Midbrain (tissue), 1 donor: ENCODE data around the gene PGM2L1.
A peak's percentile ranks its signal among the peaks of the same experiment; 100 is the strongest.
"Not testable (repeated sequence)": the region's sequence is repeated elsewhere in the genome, so short reads cannot be mapped to it uniquely, and the experiment has no call there.

Experiments
- DNase-seq: peaks from one replicate; lab custom pipeline; 2025; lab: John Stamatoyannopoulos, UW

The PGM2L1 gene

DNA sequence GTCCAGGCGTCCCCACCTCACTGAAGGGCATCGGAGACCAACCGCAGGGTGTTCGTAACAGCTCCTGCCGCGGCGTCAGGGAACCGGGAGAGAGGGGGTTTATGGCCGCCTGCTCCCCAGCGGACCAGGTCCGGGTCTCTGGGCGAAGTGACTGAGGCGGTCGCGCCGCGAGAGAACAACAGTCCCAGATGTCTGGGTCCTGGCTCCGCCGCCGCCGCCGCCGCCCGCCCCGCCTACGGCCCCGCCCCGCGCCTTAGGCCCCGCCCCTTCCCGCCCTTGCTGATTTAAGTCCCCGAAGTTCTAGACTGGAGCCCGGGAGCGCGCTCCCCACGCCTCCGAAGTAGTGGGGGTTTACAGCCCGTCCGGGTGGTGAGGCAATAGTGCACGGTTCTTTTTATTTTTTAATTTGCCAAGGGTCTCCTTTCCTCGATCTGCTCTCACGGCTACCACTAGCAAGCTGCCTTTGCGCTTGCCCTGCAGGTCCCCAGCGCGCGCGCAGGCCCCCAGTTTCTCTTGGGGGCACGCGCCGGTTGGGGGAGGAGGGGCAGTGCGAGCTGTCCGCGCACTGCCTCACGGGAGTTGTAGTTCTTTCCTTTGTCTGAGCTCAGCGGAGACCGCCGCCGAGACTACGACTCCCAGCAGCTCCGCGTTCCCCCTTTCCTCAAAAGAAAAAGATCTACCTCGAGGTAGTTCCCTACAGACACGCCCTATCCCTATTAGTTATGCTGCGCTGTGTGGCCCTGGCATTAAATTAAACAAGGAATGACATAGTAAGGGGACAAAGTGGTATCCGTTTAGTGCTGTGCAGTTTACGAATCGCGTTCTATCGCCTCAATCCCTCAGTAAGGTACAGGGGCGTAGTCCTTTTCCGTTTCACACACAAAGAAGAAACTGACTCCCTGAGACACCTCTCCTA, at the start of gene PGM2L1:
TSS of gene PGM2L1 (minus strand) at position 190 of the 916 bp plus-strand sequence. CDS start 272 bp downstream, outside the sequence.
- DNase-seq = peak; percentile 95

DNA sequence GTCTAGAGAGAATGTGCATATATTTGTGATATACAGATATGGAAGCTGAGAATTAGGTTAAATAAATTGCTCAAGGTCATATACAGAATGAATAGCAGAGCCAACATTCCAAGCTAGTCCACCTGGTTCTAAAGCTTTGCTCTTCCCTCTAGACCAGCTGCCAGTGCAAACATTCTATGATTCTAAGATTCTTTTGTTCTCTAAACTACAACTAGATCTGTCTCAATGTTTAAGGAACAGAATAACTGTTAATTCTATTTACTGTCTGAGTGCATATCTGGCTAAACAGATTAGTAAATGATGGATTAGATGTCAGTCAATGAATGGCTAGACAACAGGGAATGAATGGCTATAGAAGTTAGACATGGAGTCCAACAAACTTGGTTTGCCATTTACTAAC, 49.5 kb upstream of the PGM2L1 start:
- no peak for DNase-seq

DNA sequence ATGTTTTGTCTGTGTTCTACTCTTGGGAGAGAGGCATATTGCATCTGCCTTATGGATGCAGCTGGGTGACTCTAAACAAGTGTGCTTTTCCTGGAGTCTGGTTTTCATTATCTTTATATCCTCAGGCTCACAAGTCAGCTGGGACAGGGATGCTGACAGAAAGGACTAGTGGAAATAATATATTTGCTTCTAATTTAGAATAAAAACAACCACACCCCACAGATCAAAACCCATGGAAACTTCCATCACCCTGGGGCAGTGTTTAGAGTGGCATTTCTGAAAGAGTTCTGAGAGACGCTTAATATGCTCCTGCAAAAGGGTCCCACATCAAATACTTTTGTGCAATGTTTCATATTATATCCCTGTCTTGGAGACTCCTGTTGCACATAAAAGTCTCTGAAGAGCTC, 48.3 kb upstream of the PGM2L1 start:
- DNase-seq = no peak

DNA sequence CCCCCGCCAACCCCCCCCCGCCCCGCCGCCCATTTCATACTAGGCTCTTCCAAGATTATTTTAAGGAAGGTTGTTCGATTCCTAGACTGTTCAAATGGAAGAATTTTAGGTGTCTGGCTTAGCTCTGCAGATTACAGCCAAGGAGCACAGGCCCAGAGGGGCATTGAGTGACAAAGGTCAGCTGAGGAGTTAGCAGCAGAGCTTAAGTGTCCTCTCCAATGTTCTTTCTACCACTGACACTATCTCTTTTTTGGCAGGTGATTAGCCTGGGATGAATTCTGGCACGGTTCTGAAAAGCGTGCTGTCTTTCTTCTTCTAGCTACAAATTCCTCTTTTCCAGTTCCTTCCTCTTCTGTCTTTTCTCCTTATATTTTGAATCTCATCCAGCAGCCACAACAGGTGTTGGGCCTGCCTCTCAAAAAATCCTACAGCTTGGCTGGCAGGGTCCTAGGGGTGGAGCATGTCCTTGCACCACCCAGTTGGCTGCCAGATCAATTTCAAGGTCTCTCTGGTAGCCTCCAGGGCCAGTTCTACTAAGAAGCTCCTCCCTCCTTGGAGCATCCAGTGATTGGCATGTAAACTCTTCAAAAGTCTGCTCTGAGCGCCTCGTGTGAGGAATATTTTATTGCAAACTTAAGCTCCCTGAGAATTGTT, 46.1 kb upstream of the PGM2L1 start:
- no peak for DNase-seq

DNA sequence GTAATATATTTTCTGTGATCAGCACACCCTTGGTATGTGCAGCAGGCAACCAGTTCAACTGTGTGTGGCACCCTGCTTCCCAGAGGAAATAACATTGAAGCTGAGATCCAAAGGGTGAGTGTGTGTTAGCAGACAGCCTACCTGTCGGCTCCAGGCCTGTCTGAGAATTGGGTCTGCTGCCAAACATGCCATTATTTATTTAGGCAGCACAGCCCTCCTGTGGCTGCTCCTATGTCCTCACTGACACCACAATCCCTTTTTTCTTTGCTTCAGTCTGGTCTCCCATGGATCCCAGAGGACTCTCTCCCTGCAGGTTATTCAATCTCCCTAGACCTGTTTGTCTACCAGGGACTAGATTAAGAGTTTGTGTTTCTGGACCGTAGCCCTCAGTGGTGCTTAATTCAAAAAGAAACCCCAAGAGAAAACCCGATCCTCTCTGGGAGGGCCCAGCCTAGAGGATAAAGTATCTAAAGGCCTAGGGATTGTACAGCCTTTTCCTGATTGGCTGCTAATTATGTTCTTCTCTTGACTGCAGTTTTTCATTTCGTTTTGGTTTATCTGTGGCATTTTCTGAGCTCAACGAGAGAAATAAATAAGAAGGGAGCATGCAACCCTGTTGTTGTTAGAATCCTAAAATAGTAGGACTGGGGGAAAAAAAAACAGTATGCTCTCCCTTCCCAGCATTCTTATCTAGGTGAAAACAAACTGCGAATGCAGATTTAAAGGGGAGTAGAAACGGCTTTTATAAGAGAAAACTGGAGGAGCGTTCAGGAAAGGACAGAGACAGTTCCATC, 45.0 kb upstream of the PGM2L1 start:
- DNase-seq = no peak

DNA sequence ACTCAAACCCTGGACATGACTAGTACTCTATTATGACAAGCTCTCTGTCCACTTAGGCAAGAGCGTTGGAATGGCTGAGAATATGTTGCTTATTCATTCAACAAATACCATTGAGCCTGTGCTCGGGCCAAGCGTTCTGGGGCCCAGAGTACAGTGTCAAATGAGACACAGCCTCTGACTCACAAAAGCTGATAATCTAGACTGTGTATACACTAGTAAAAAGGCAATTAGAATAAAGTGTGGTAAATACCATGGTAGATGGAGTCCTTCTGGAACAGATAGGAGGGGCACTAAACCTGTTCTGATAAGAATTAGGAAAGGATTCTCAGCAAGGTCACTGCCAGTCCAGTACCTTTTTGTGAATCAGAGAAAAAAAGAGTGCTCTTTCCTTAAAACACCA, 44.4 kb upstream of the PGM2L1 start:
- no peak for DNase-seq

DNA sequence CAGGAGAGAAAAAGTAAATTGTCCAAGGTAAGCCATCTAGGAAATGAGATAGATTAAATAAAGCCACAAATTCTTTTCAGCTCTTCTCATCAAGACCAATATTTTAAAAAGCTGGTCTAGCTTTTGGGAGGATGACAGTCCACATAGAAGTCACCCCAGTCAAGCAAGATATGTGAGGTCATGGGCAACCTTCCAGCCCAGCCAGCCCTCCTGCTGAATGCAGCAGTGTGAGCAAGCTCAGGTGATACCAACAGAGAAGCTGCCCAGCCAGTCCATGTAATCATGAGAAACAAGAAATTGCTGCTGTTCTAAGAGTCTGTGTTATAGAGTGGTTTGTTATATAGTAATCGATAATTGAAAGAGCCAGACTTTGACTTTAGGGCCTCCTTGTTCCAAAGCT, 40.4 kb upstream of the PGM2L1 start:
- no peak for DNase-seq

DNA sequence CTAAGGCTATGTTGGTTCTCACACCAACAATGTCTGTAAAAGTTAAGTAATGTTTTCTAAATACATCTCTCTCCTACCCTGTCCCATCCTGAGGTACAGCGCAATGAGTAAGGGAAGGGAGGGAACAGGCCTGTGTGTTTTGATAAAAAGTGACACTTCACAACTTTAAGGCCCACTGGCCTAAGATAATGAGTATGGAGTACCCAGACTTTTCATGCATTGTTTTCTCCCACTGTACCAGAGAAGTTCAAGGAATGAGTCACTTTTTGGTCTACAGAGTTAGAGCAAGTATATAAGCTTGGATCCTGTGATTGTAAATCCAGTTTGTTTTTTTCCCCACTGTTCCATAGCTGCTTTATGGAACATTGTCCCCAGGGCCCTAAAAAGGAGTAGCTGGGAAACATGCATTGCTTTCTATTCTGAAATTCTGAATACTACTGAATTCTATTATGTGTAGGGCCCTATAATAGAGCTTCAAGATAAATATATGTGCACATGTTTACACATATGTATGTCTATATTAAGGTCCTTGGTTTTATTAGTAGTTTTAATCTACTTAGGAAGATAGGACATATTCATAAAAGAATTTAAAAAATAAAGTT, 39.3 kb upstream of the PGM2L1 start:
- no peak for DNase-seq

DNA sequence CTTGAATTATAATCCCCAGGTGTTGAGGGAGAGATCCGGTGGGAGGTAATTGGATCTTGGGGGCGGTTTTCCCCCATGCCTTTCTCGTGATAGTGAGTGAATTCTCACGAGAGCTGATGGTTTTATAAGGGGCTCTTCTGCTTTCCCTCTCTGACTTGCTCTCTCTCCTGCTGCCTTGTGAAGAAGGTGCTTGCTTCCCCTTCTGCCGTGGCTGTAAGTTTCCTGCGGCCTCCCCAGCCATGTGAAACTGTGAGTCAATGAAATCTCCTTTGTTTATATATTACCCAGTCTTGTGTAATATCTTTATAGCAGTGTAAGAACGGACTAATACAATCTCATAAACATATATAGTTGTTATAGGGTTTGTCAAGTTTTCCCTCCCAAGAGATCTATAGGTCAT, 36.3 kb upstream of the PGM2L1 start:
- no peak for DNase-seq

DNA sequence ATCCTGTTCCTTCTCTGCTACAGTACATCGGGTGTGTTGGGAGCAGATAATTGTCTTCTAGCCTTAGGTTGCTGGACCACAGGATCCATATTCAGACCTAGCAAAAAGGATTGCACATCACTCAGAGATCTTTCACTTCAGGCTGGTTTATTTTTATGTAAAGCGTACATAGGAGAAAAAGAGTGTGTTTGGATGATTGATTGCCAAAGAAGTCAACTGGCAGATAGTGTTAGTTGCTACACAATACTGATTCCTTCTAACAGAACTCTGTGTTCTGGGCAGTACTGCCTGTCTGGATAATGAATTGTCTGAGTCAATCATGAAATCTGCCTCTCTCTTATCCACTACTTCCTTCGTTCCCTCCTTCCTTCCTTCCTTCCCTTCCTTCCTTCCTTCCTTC, 31.0 kb upstream of the PGM2L1 start:
- DNase-seq = no peak

DNA sequence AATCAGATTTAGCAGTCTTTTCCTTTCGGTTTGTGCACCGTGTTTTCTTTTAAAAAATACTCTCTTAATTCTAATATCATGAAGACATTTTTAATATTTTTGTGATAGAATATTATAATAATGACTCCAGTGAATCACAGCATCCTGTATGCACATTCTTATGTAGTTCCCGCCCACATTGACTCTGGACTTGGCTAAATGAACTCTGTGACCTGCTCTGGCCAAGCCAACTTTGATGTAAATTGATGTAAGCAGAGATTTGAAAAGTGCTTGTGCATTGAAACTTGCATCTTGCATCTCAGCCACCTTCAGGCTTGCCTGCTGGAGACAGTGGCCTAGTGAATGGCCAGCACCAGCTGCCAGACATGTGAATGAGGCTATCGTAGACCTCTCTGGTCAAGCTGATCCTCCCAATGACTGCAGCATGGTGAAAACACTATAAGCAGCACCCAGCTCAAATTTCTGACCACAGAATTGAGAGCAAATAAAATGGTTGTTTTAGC, 29.2 kb upstream of the PGM2L1 start:
- no peak for DNase-seq

DNA sequence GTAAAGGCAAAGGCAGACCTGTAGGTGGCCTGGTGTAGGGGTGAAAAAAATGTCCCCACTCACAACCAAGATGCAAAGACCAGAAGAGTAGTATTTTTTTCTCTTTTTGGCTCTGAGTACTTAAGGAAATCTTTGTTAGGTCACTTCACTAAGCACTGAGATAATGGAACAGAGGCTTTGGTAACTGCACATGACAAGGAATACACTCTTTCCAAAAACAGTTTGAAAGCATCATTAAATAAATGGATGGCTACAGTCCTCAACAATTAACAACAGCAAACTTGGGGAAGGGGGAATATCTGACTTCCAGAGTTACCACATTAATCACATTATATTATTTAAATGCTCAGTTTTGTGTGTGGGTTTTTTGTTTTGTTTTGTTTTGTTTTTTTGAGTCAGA, 26.9 kb upstream of the PGM2L1 start:
- no peak for DNase-seq

DNA sequence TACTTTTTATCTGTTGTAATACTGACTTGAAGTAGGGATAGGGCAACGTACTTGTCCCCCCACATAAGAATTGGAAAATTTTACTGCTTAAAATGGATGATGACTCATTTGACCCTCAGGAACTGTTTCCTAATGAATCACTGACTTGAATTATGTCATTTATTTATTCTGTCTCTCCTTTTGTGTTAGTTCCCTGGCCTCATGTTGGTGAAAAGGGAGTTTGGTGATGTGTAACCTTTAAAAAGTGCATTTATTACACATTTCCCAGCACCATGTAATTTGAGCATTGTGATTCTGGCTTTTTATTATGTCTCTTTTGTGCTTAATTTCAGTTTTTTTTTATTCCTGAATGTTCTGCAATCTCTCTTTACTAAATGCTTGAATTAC, 20.3 kb upstream of the PGM2L1 start:
- no peak for DNase-seq

DNA sequence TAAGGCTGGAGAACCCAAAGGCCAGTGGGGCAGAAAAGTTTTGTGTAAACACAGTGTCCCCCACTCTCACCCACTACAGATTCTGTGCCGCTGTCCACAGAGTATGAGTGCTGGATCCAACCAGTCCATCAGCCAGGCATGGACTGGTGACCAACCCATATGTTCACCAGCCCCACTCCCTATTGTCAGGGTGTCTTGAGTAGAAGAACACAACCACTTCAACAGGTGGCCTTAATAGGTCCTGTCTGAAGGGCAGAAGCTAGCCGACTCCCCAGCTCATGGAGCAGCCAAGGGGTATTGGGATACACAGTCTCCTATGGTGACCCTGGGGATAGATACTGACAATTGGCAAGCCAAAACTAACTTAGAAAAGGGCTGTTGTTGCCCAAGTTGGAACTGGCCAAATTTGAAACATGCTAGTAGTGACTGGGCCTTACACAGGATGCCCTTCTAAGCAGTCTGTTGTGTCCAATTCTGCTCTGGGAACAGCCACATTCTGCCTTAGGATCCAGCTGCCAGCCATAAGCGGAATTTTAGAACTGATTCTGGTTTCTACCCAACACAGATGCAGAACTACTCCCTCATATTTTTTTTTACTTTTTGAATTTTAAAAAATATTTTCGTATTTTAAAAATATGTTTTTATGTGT, 19.8 kb upstream of the PGM2L1 start:
- no peak for DNase-seq

DNA sequence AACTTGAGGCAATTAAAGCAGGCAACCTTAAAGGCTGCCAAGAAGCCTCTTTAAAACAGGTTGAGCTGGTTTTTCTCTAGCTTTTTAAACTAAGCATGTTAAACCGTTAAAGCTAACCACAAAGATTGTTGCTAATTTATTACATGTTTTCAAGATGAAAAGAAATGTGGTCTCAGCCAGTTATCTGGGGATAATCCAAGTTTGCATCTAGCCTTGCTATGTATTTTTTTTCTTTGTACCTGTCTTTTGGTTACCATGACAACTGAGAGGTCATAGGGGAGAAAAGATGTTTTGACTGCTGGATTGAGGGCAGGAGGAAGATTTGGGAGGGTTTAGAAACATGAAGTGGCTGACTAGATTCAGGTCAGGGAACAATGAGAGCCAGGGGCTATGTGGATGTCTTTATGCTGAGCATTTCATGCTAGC, 19.2 kb upstream of the PGM2L1 start:
- no peak for DNase-seq

DNA sequence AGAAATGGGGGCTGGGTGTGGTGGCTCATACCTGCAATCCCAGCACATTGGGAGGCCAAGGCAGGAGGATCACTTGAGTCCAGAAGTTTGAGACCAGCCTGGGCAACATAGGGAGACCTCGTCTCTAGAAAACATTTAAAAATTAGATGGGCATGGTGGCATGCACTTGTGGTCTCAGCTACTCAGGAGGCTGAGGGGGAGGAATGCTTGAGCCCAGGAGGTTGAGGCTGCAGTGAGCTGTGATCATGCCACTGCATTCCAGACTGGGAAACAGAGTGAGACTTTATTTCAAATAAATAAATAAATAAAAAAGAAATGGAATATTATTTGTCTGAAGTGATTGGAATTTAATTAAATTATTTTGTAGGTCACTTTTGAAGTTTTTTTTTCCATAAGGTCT, 18.7 kb upstream of the PGM2L1 start:
- not testable (repeated sequence) for DNase-seq

DNA sequence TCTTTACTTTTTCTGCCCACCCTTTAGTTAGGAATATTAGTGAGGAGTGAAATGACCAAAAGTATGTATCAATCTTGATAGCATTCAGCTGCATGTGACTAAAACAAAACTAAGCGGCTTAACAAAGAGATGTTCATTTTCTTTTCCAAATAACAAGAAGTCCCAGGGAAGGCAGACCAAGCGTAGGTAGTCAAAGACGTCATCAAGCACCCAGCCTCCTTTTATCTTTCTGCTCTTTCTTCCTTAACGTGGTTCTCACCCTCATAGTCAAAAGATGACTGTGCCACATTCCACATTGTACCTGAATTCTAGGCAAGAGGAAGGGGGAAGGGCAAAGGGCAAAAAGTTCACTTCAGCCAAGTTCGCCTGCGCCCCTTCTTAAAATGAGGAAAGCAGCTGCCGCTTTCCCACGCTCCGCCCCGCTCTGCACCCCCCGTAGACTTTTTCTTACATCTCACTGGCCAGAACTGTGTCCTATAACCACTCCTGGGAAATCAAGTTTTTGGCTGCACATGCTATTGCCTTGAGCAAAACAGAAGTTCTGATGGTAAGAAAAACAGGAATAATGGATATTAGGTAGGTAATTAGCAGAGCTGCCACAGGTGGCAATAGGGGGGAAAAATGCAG, 14.6 kb upstream of the PGM2L1 start:
- DNase-seq = no peak

DNA sequence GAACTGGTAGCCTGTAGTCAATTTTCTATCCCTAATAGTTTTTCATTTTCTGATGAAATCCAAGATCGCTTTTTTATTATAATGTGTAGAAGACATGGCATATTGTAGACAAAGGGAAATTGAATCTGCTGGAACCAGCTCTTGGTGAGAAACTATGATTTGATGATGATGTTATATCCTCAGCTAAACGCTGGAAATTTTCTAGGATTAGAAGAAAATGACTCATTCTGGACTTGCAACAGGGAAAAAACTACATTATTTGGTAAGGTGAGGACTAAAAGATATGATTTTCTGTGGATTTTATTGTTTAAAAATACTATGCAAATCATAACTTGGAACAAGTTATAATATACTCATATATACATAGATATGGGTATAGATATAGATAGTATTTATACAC, 14.1 kb upstream of the PGM2L1 start:
- no peak for DNase-seq

DNA sequence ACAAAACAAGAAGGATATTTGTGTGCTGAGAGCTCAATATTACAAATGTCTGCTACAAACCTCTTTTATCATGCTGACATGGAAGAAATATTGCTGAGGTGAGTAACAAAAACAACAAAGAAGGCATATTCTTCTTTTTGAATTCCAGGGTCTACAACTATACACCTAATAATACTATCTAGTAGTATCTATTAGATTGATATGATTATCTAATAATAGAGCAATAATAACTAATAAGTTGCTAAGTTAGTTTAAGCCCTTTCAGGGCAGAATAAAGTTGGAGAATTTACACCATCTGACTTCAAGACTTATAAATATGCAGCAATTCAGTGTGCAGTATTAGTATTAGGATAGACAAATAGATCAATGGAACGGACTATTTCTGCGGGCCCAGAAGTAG, 11.4 kb upstream of the PGM2L1 start:
- no peak for DNase-seq

DNA sequence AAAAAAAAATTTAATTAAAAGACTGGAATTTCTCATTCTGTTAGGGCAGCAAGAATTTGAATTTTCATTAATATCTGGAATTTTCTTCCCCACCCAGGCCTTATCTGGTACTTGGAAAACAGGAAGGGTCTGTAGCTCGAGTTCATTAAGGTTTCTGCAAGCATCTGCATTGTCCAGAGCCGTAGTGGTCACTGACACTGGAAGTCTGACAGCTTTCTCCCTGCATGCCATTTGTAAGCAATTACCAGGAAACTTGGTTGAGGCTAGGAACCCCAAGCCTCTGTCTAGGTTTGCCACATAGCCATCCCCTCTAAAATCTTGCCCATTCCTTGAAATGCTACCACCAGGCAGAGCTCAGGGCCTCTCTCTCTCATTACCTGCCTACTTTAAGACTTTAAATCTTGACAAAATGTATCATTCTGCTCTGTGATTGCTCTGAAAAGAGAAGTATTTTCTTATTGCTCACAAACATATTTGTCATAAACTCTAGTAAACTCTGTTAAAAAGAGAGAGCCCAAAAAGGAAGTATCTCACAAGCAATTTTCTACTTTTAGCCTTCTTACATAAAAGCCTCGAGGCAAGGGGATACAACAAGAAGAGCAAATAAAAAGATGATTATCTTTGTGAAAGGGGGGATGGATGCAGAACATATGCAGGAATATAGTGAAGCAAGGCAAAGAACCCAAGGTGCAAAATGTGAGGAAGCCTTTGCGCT, 5.5 kb upstream of the PGM2L1 start:
- no peak for DNase-seq
